Stimulated activated naive CD8-positive, alpha-beta T cell treated with anti-CD3 and anti-CD28 coated beads, Interleukin-15, Interleukin-2, amounts not matched to agents 100 U/mL and 50 U/mL, for 24 hours (primary cell): Measurements from ENCODE around the gene NXNL2.
A peak's percentile ranks its signal among the peaks of the same experiment; 100 is the strongest.

Experiments
- ATAC-seq: fragments of 150-1000 bp; cut with Tn5 transposase; one replicate; pipeline ENCODE4 v1.10.0; 2021
- DNase-seq: peaks from one replicate; pipeline ENCODE4 v3.0.0; 2021

NXNL2 gene

GRCh38 chr9:88534456-88535225 lies at the start of gene NXNL2:
NXNL2 (plus strand) TSS chr9:88535178; CDS start chr9:88535435, 257 bp downstream.
- ATAC-seq (no peak), DNase-seq (peak; percentile 44)

- no peak for ATAC-seq
- no peak for DNase-seq
Measured at GRCh38 chr9:88488166-88488565, 46.8 kb upstream of the NXNL2 start.

- DNase-seq (no peak), ATAC-seq (no peak)
Measured at GRCh38 chr9:88494983-88495721, 39.8 kb upstream of the NXNL2 start.

GRCh38 chr9:88497224-88497623 lies 37.8 kb upstream of the NXNL2 start:
- ATAC-seq, result no peak
- no peak for DNase-seq

- DNase-seq (no peak), ATAC-seq (no peak)
Measured at GRCh38 chr9:88498880-88499279, 36.1 kb upstream of the NXNL2 start.

- DNase-seq (no peak), ATAC-seq (no peak)
Measured at GRCh38 chr9:88501086-88501485, 33.9 kb upstream of the NXNL2 start.

GRCh38 chr9:88502552-88503034 lies 32.4 kb upstream of the NXNL2 start:
- no peak for DNase-seq
- no peak for ATAC-seq

- DNase-seq (no peak), ATAC-seq (peak; percentile 14)
Measured at GRCh38 chr9:88503081-88503844, 31.7 kb upstream of the NXNL2 start.

- DNase-seq (no peak), ATAC-seq (no peak)
Measured at GRCh38 chr9:88503845-88504764, 30.9 kb upstream of the NXNL2 start.

- DNase-seq, result no peak
- ATAC-seq, result no peak
Measured at GRCh38 chr9:88508326-88508725, 26.7 kb upstream of the NXNL2 start.

GRCh38 chr9:88511906-88512305 lies 23.1 kb upstream of the NXNL2 start:
- ATAC-seq (no peak), DNase-seq (no peak)

- ATAC-seq (no peak), DNase-seq (no peak)
Measured at GRCh38 chr9:88514247-88514646, 20.7 kb upstream of the NXNL2 start.

- DNase-seq (no peak), ATAC-seq (no peak)
Measured at GRCh38 chr9:88521308-88521707, 13.7 kb upstream of the NXNL2 start.

GRCh38 chr9:88522360-88522759 lies 12.6 kb upstream of the NXNL2 start:
- DNase-seq (no peak), ATAC-seq (no peak)

- no peak for ATAC-seq
- no peak for DNase-seq
Measured at GRCh38 chr9:88523056-88523455, 11.9 kb upstream of the NXNL2 start.

GRCh38 chr9:88524911-88525310 lies 10.1 kb upstream of the NXNL2 start:
- no peak for ATAC-seq
- DNase-seq, result no peak

GRCh38 chr9:88527618-88528017 lies 7.4 kb upstream of the NXNL2 start:
- DNase-seq, result no peak
- ATAC-seq, result no peak

GRCh38 chr9:88528080-88528790 lies 6.7 kb upstream of the NXNL2 start:
- ATAC-seq, result no peak
- DNase-seq, result no peak

GRCh38 chr9:88529496-88529895 lies 5.5 kb upstream of the NXNL2 start:
- no peak for DNase-seq

GRCh38 chr9:88530051-88530450 lies 4.9 kb upstream of the NXNL2 start:
- no peak for DNase-seq

More at GRCh38 chr9:88529496-88529895, 5.5 kb upstream of the NXNL2 start:
- ATAC-seq, result no peak

More at GRCh38 chr9:88530051-88530450, 4.9 kb upstream of the NXNL2 start:
- no peak for ATAC-seq
